ENCODE results near the gene SNAI3. TPM values are rescaled to one million over a fixed set of nuclear protein-coding genes. Genes with fewer than 3 reads are reported as not detected.

SNAI3 gene
- total and polyA plus RNA-seq, 2 of the 4 experiments (the other 2 are of a cell fraction): 0.21 TPM; not detected in 1

GRCh38 chr16:88700636-88701482, 14.6 kb upstream of the SNAI3 start (continued):
- TF ChIP-seq MAZ (IDR thresholded peaks at IDR 0.05; ENCODE audit: borderline replicate concordance, low read depth, low read length) (peak; percentile 100), RAD21 (IDR thresholded peaks at IDR 0.05; ENCODE audit: low read length) (no peak), CHD1 (IDR thresholded peaks at IDR 0.05; ENCODE audit: low read depth, low read length) (no peak)

DNA sequence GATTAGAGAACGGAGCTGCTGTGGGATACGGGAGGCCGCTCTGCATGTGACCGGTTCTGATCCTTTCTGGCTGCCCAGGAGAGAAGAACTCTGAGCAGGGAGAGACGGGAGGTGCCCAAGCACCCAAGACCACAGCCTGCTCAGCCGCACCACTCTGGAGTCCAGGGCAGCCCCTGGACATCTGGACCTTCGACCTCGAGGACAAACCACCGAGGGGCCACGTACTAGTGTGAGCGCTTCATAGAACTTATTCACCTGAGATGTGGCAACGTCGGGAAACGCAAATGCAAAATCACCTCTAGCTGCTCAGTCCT, 14.0 kb upstream of the SNAI3 start:
- BruUV-seq (replicated peaks): no TSS peak
- no peak for DNase-seq
- Histone ChIP-seq H3K79me1 (ENCODE audit: low read depth in 1 of 2, low read length in 2 of 2) (peaks cover 10 to 48% of the 10 kb centered on the region in 2 experiments), H3K4me3 (ENCODE audit: insufficient read depth, low read depth, low read length) (no peak overlapping the region), H3K4ac (ENCODE audit: low read depth, low read length) (peak overlapping the region; percentile 96), H3K14ac (replicated peaks; ENCODE audit: low read depth, low read length) (0 out of 2 replicates have a peak overlapping the region, but pooled peaks have one; percentile 13), H4K8ac (ENCODE audit: low read depth in 2 of 2, low read length in 2 of 2) (peak overlapping the region; percentile 76 to 91; a peak in 2 of 4 replicates), H3K27me3 (ENCODE audit: control insufficient read depth, insufficient read depth, low read length) (no peaks in the 10 kb centered on the region), H3K18ac (ENCODE audit: low read depth, low read length) (no peak overlapping the region), H3K4me2 (ENCODE audit: low read depth, low read length) (no peak overlapping the region), H4K91ac (ENCODE audit: insufficient read depth, low read depth, low read length) (no peak overlapping the region), H4K5ac (ENCODE audit: low read depth, low read length) (no peak overlapping the region), H2BK120ac (ENCODE audit: low read depth, low read length) (peak overlapping the region; percentile 83; the same call in 1 of the 2 replicates), H2AFZ (replicated peaks; ENCODE audit: low read length, poor library complexity) (no peak overlapping the region), H3K27ac (ENCODE audit: insufficient read depth, low read length) (no peak overlapping the region; the same call in 1 of the 2 replicates), H2BK15ac (ENCODE audit: low read depth, low read length) (0 out of 3 replicates have a peak overlapping the region, but pooled peaks have one; percentile 27), H3K56ac (ENCODE audit: extremely low read depth, insufficient read depth, low read length) (no peak overlapping the region), H3K9me3 (ENCODE audit: control insufficient read depth, insufficient read depth, low read length) (no peaks in the 10 kb centered on the region), H3K9ac (ENCODE audit: low read depth, low read length) (no peak overlapping the region), H3K9me1 (ENCODE audit: insufficient read depth, low read length) (no peaks in the 10 kb centered on the region; the same call in none of the 2 replicates), H2AK9ac (replicated peaks; ENCODE audit: low read depth, low read length, poor library complexity) (peak overlapping the region; percentile 98), H2BK20ac (ENCODE audit: low read depth, low read length) (peak overlapping the region; percentile 21; the same call in 1 of the 2 replicates), H3K36me3 (ENCODE audit: control insufficient read depth, insufficient read depth, low read length) (peaks cover 33% of the 10 kb centered on the region), H3K4me1 (ENCODE audit: control insufficient read depth, insufficient read depth, low read length) (peaks cover 13% of the 10 kb centered on the region), H3K23ac (ENCODE audit: low read depth, low read length) (no peak overlapping the region), H2BK5ac (ENCODE audit: low read depth, low read length, poor library complexity, severe bottlenecking) (peak overlapping the region; percentile 71), H4K20me1 (ENCODE audit: insufficient read depth, low read length) (no peaks in the 10 kb centered on the region; the same call in 1 of the 2 replicates), H2AK5ac (ENCODE audit: low read depth, low read length) (peak overlapping the region; percentile 85)
- WGBS, 2 experiments (ENCODE audit: extremely low coverage in 2 of 2, insufficient read length in 1 of 2): 97% methylated on average over 11 of the region's 14 CpGs; no CpG with 5 or more reads in 1 of the 2 experiments
- ChIA-PET POLR2A (ENCODE audit: unreplicated experiment) (no interaction called here), CTCF (no interaction called here)
- no peak for ATAC-seq (ENCODE audit: low read depth)
- intact Hi-C loops (cut with micrococcal nuclease): no loop called here
- dilution Hi-C loops (cut with HindIII; ENCODE audit: low sequenced_read_pairs, unreplicated experiment): no loop called here
- TF ChIP-seq POLR2A (IDR thresholded peaks at IDR 0.05; ENCODE audit: low read depth, low read length) (no peak), RCOR1 (IDR thresholded peaks at IDR 0.05; ENCODE audit: insufficient replicate concordance, low read length) (no peak), SMC3 (IDR thresholded peaks at IDR 0.05; ENCODE audit: low read depth, low read length) (no peak), CHD1 (IDR thresholded peaks at IDR 0.05; ENCODE audit: low read depth, low read length) (no peak), CTCF (conservative IDR thresholded peaks at IDR 0.05; ENCODE audit: low read depth, low read length) (no peak), MAFK (IDR thresholded peaks at IDR 0.05; ENCODE audit: low read depth, low read length) (no peak), NFE2L2 (IDR thresholded peaks at IDR 0.05; ENCODE audit: low read depth, low read length) (no peak), FOS (IDR thresholded peaks at IDR 0.05; ENCODE audit: low read depth, low read length) (no peak), MXI1 (IDR thresholded peaks at IDR 0.05; ENCODE audit: borderline replicate concordance, low read depth, low read length) (no peak)
- in situ Hi-C loops (cut with MboI; ENCODE audit: low sequenced_read_pairs): no loop called here

All from IMR-90 (cell line).